NT2/D1 (cell line): ENCODE results near the gene TOR4A.

Experiments
- YY1 ChIP-seq: IDR thresholded peaks from 2 replicates; pipeline ENCODE4 v1.6.1; 2011; ENCODE audit not compliant: insufficient read length, insufficient read depth
- ZNF274 ChIP-seq: IDR thresholded peaks from 2 replicates; pipeline ENCODE4 v1.6.1; 2011; ENCODE audit warnings: mild to moderate bottlenecking, low read depth, low read length

GRCh38 chr9:137227853-137228505 is 49.5 kb upstream of the TOR4A start:
- TF ChIP-seq ZNF274: no peak
- no peak for TF ChIP-seq YY1
